Immature natural killer cell (primary cell): ENCODE data around the gene EOLA1. TPM values are rescaled to one million over a fixed set of nuclear protein-coding genes. Genes with fewer than 3 reads are reported as not detected.
A peak's percentile ranks its signal among the peaks of the same experiment; 100 is the strongest.
"Not testable (repeated sequence)": the region's sequence is repeated elsewhere in the genome, so short reads cannot be mapped to it uniquely, and the experiment has no call there.

Source experiments
- DNase-seq, 3 donors: peaks; one replicate each; pipeline ENCODE4 v3.0.0; 2022; ENCODE audit warnings: mixed read lengths in 1 of 3
- H3K27ac Mint-ChIP-seq, 6 donors: one replicate each; pipeline ENCODE4 v1.8.0; 2020; ENCODE audit warnings: mixed read lengths in 6 of 6, mild to moderate bottlenecking in 5 of 6, inconsistent platforms in 4 of 6, moderate library complexity in 3 of 6
- H3K27me3 Mint-ChIP-seq, 3 donors: one replicate each; pipeline ENCODE4 v1.8.0; 2020 to 2021; ENCODE audit warnings: low read depth in 3 of 3, mild to moderate bottlenecking in 3 of 3, mixed read lengths in 3 of 3, moderate library complexity in 3 of 3, inconsistent platforms in 1 of 3
- H3K36me3 Mint-ChIP-seq, 3 donors: one replicate each; pipeline ENCODE4 v1.8.0; 2020; ENCODE audit warnings: mixed read lengths in 3 of 3, inconsistent platforms in 2 of 3, mild to moderate bottlenecking in 2 of 3
- H3K4me1 Mint-ChIP-seq, 2 donors: one replicate each; pipeline ENCODE4 v1.8.0; 2020; ENCODE audit warnings: inconsistent platforms in 2 of 2, mild to moderate bottlenecking in 2 of 2, mixed read lengths in 2 of 2, moderate library complexity in 1 of 2
- H3K4me3 Mint-ChIP-seq, 5 donors: one replicate each; pipeline ENCODE4 v1.8.0; 2020; ENCODE audit warnings: mild to moderate bottlenecking in 5 of 5, mixed read lengths in 5 of 5, inconsistent platforms in 3 of 5, moderate library complexity in 3 of 5
- H3K9me3 Mint-ChIP-seq, 6 donors: one replicate each; pipeline ENCODE4 v1.8.0; 2020; ENCODE audit warnings: mild to moderate bottlenecking in 6 of 6, mixed read lengths in 6 of 6, inconsistent platforms in 4 of 6, moderate library complexity in 3 of 6
- polyA plus RNA-seq, 3 donors: library from polyadenylated mRNA; unstranded; fragments of 300-500 nt; fragmentation: Illumina TruSeq; gene quantifications; one replicate each; pipeline ENCODE4 v1.2.3, GENCODE V29; 2021

EOLA1 gene
- polyA plus RNA-seq, 3 donors from 2014 or later, result 39.9 to 58.6 (median 45.7) TPM

GRCh38 chrX:149520636-149521277, 20.1 kb upstream of the EOLA1 start:
- H3K4me1 Mint-ChIP-seq, result peaks cover 44 to 55% of the 10 kb centered on the region in 2 donors
- peak overlapping the region; percentile 24 to 73 (median 56) for H3K4me3 Mint-ChIP-seq
- H3K36me3 Mint-ChIP-seq, H3K27me3 Mint-ChIP-seq, H3K9me3 Mint-ChIP-seq: not testable (repeated sequence)
- DNase-seq, result peak in 1 of 3 donors; percentile 48
- H3K27ac Mint-ChIP-seq, result peak overlapping the region; percentile 85 to 95 (median 94)

GRCh38 chrX:149521438-149521837, 19.4 kb upstream of the EOLA1 start:
- peak overlapping the region; percentile 85 to 95 (median 94) for H3K27ac Mint-ChIP-seq
- H3K4me3 Mint-ChIP-seq, result peak overlapping the region; percentile 34 to 73 (median 56)
- H3K27me3 Mint-ChIP-seq, result peaks cover 2 to 5% (median 2%) of the 10 kb centered on the region in 3 donors
- H3K9me3 Mint-ChIP-seq, result no peaks in the 10 kb centered on the region
- peaks cover 44 to 56% of the 10 kb centered on the region in 2 donors for H3K4me1 Mint-ChIP-seq
- peaks cover 0 to 3% (median 0%) of the 10 kb centered on the region in 3 donors for H3K36me3 Mint-ChIP-seq
- DNase-seq, result no peak

GRCh38 chrX:149522916-149523315, 17.9 kb upstream of the EOLA1 start:
- Mint-ChIP-seq H3K27ac (peak overlapping the region in 5 of 6 donors; percentile 33 to 85 (median 63)), H3K4me3 (no peak overlapping the region), H3K9me3 (no peaks in the 10 kb centered on the region), H3K4me1 (peaks cover 46 to 56% of the 10 kb centered on the region in 2 donors), H3K36me3 (no peaks in the 10 kb centered on the region), H3K27me3 (peaks cover 2 to 4% (median 2%) of the 10 kb centered on the region in 3 donors)
- DNase-seq, result no peak

GRCh38 chrX:149525389-149525788, 15.4 kb upstream of the EOLA1 start:
- not testable (repeated sequence) for H3K36me3 Mint-ChIP-seq, H3K9me3 Mint-ChIP-seq, H3K27me3 Mint-ChIP-seq
- peaks cover 46 to 50% of the 10 kb centered on the region in 2 donors for H3K4me1 Mint-ChIP-seq
- H3K4me3 Mint-ChIP-seq, result peak overlapping the region in 4 of 5 donors; percentile 48 to 76 (median 66)
- peak; percentile 72 to 80 (median 79) for DNase-seq
- peak overlapping the region; percentile 88 to 97 (median 94) for H3K27ac Mint-ChIP-seq

- not testable (repeated sequence) for H3K9me3 Mint-ChIP-seq, H3K36me3 Mint-ChIP-seq, H3K27me3 Mint-ChIP-seq
- Mint-ChIP-seq H3K4me1 (peaks cover 44 to 49% of the 10 kb centered on the region in 2 donors), H3K4me3 (peak overlapping the region; percentile 66 to 76 (median 68)), H3K27ac (peak overlapping the region; percentile 88 to 97 (median 94))
- DNase-seq, result peak; percentile 69 to 77 (median 75)
Measured at GRCh38 chrX:149525903-149526302, 14.9 kb upstream of the EOLA1 start.

GRCh38 chrX:149526318-149527033, 14.3 kb upstream of the EOLA1 start:
- Mint-ChIP-seq H3K4me1 (peaks cover 44 to 49% of the 10 kb centered on the region in 2 donors), H3K4me3 (peak overlapping the region in 4 of 5 donors; percentile 66 to 76 (median 68))
- DNase-seq, result not testable (repeated sequence)

GRCh38 chrX:149527705-149528104, 13.1 kb upstream of the EOLA1 start:
- Mint-ChIP-seq H3K4me3 (peak overlapping the region; percentile 5 to 69 (median 50)), H3K36me3 (no peaks in the 10 kb centered on the region), H3K27ac (peak overlapping the region; percentile 64 to 89 (median 82)), H3K4me1 (peaks cover 40 to 44% of the 10 kb centered on the region in 2 donors), H3K9me3 (no peaks in the 10 kb centered on the region), H3K27me3 (peaks cover 0 to 2% (median 0%) of the 10 kb centered on the region in 3 donors)
- DNase-seq, result peak; percentile 36 to 53 (median 51)

More at GRCh38 chrX:149526318-149527033, 14.3 kb upstream of the EOLA1 start:
- H3K27ac Mint-ChIP-seq, result peak overlapping the region; percentile 88 to 97 (median 94)
- not testable (repeated sequence) for H3K9me3 Mint-ChIP-seq, H3K27me3 Mint-ChIP-seq, H3K36me3 Mint-ChIP-seq

- H3K4me3 Mint-ChIP-seq, result no peak overlapping the region
- H3K9me3 Mint-ChIP-seq, result no peaks in the 10 kb centered on the region
- no peak for DNase-seq
- H3K4me1 Mint-ChIP-seq, result peaks cover 37 to 40% of the 10 kb centered on the region in 2 donors
- peaks cover 0 to 2% (median 0%) of the 10 kb centered on the region in 3 donors for H3K27me3 Mint-ChIP-seq
- no peaks in the 10 kb centered on the region for H3K36me3 Mint-ChIP-seq
- H3K27ac Mint-ChIP-seq, result peak overlapping the region in 5 of 6 donors; percentile 7 to 79 (median 64)
Measured at GRCh38 chrX:149528381-149528780, 12.4 kb upstream of the EOLA1 start.

GRCh38 chrX:149531599-149531998, 9.2 kb upstream of the EOLA1 start:
- no peak overlapping the region for H3K4me3 Mint-ChIP-seq
- peaks cover 0 to 2% (median 2%) of the 10 kb centered on the region in 3 donors for H3K27me3 Mint-ChIP-seq
- no peak for DNase-seq
- peak overlapping the region in 4 of 6 donors; percentile 61 to 87 (median 70) for H3K27ac Mint-ChIP-seq
- peaks cover 0 to 6% (median 0%) of the 10 kb centered on the region in 3 donors for H3K36me3 Mint-ChIP-seq
- H3K4me1 Mint-ChIP-seq, result peaks cover 22 to 28% of the 10 kb centered on the region in 2 donors
- H3K9me3 Mint-ChIP-seq, result no peaks in the 10 kb centered on the region

- H3K4me3 Mint-ChIP-seq, H3K27me3 Mint-ChIP-seq, H3K27ac Mint-ChIP-seq, DNase-seq, H3K36me3 Mint-ChIP-seq, H3K9me3 Mint-ChIP-seq: not testable (repeated sequence)
- H3K4me1 Mint-ChIP-seq, result peaks cover 17 to 22% of the 10 kb centered on the region in 2 donors
Measured at GRCh38 chrX:149532868-149533267, 7.9 kb upstream of the EOLA1 start.

GRCh38 chrX:149533999-149534398, 6.8 kb upstream of the EOLA1 start:
- not testable (repeated sequence) for H3K4me3 Mint-ChIP-seq, H3K27me3 Mint-ChIP-seq, DNase-seq, H3K9me3 Mint-ChIP-seq, H3K36me3 Mint-ChIP-seq, H3K27ac Mint-ChIP-seq
- H3K4me1 Mint-ChIP-seq, result peaks cover 19 to 22% of the 10 kb centered on the region in 2 donors

GRCh38 chrX:149534926-149535602, 5.7 kb upstream of the EOLA1 start:
- Mint-ChIP-seq H3K4me1 (peaks cover 23 to 25% of the 10 kb centered on the region in 2 donors), H3K27ac (peak overlapping the region in 3 of 6 donors; percentile 7 to 71 (median 60))
- not testable (repeated sequence) for H3K9me3 Mint-ChIP-seq, DNase-seq, H3K4me3 Mint-ChIP-seq, H3K27me3 Mint-ChIP-seq, H3K36me3 Mint-ChIP-seq

- H3K36me3 Mint-ChIP-seq, H3K9me3 Mint-ChIP-seq, H3K27ac Mint-ChIP-seq, H3K4me3 Mint-ChIP-seq, DNase-seq: not testable (repeated sequence)
- H3K27me3 Mint-ChIP-seq, result peaks cover 6 to 12% (median 9%) of the 10 kb centered on the region in 3 donors
- H3K4me1 Mint-ChIP-seq, result peaks cover 16% of the 10 kb centered on the region in 2 donors
Measured at GRCh38 chrX:149537474-149537873, 3.3 kb upstream of the EOLA1 start.
